HepG2 (cell line): ENCODE data around the gene SPDYE4. TPM values are rescaled to one million over a fixed set of nuclear protein-coding genes. Genes with fewer than 3 reads are reported as not detected.

Source experiments
- ATAC-seq: fragments of 200-7000 bp; cut with Tn5 transposase; 3 replicates; pipeline ENCODE4 v1.9.1; 2020; ENCODE audit warnings: mild to moderate bottlenecking, moderate library complexity
- BruUV-seq: library from RNA; stranded (reverse); fragments of 400-500 nt; replicated peaks from 2 replicates; lab custom pipeline; 2021; lab: Mats Ljungman, UMichigan
- CTCF ChIA-PET: fragments of 300-600 bp; formaldehyde crosslinking; extraction: SDS; loops from one replicate; lab custom pipeline; 2021; ENCODE audit warnings: low total read pairs, inconsistent platforms, low intra/inter-chr PET ratio; lab: Yijun Ruan, JAX
- POLR2A ChIA-PET: fragments of 350-600 bp; sonication (Branson Sonifier 250); formaldehyde crosslinking; loops from one replicate; lab custom pipeline; 2020; ENCODE audit warnings: antibody characterized with exemption, inconsistent platforms; lab: Yijun Ruan, JAX
- DNase-seq: peaks from one replicate; pipeline ENCODE4 v3.0.0-alpha.2; 2015; ENCODE audit warnings: low spot score
- FAIRE-seq: peaks from 3 replicates; lab custom pipeline; 2011; peaks lifted over from hg19 to GRCh38; lab: Jason Lieb, UNC
- H2AFZ ChIP-seq: one replicate; pipeline ENCODE4 v1.6.1; 2011; ENCODE audit warnings: low read length, inconsistent platforms
- H3K27ac ChIP-seq: fragments of 300-600 bp; 3 replicates; pipeline ENCODE4 v1.8.0; 2011; ENCODE audit warnings: mixed run types, mild to moderate bottlenecking, mixed read lengths, low read length, inconsistent platforms; ENCODE audit not compliant: insufficient read depth; ENCODE audit errors: extremely low read length
- H3K27me3 ChIP-seq, 2 experiments: fragments of 200-600 bp in 1 of 2; 2 replicates in 1 of 2; 3 replicates in 1 of 2; pipeline versions ENCODE4 v1.6.0 to v1.8.0; 2011; ENCODE audit warnings: low read length in 2 of 2, mild to moderate bottlenecking in 2 of 2, moderate library complexity in 2 of 2, inconsistent platforms in 1 of 2; ENCODE audit not compliant: insufficient read depth in 2 of 2, control insufficient read depth in 1 of 2
- H3K36me3 ChIP-seq, 2 experiments: fragments of 200-600 bp in 1 of 2; replicated peaks in 1 of 2; 2 replicates in 1 of 2; 3 replicates in 1 of 2; pipeline versions ENCODE4 v1.5.1 to v1.8.0; 2011; ENCODE audit warnings: low read length in 2 of 2, inconsistent platforms in 1 of 2; ENCODE audit not compliant: insufficient read depth in 2 of 2, control insufficient read depth in 1 of 2
- H3K4me1 ChIP-seq: 2 replicates; pipeline ENCODE4 v1.5.1; 2012; ENCODE audit warnings: low read length, inconsistent platforms; ENCODE audit not compliant: insufficient read depth
- H3K4me2 ChIP-seq: 2 replicates; pipeline ENCODE4 v1.6.0; 2011; ENCODE audit warnings: low read depth, low read length, inconsistent platforms
- H3K4me3 ChIP-seq, 3 experiments: fragments of 200-600 bp in 1 of 3; sonication (generic), shearing (Covaris generic) in 1 of 3; replicated peaks in 1 of 3; 2 replicates each; pipeline ENCODE4 v1.5.1; 2011 to 2016; ENCODE audit warnings: low read length in 3 of 3, inconsistent platforms in 2 of 3, low read depth in 2 of 3, mild to moderate bottlenecking in 2 of 3, control low read depth in 1 of 3, mixed read lengths in 1 of 3; ENCODE audit not compliant: insufficient read depth in 1 of 3
- H3K79me2 ChIP-seq: one replicate; pipeline ENCODE4 v1.6.1; 2011; ENCODE audit warnings: low read length, inconsistent platforms; ENCODE audit not compliant: insufficient read depth
- H3K9ac ChIP-seq: 2 replicates; pipeline ENCODE4 v1.6.0; 2011; ENCODE audit warnings: mild to moderate bottlenecking, low read depth, low read length, inconsistent platforms; ENCODE audit not compliant: insufficient read depth
- H3K9me3 ChIP-seq: 2 replicates; pipeline ENCODE4 v1.5.1; 2012; ENCODE audit warnings: mild to moderate bottlenecking, low read length
- H4K20me1 ChIP-seq: 2 replicates; pipeline ENCODE4 v1.6.0; 2011; ENCODE audit warnings: inconsistent platforms, mild to moderate bottlenecking, low read length, moderate library complexity; ENCODE audit not compliant: insufficient read depth
- DNMT3B ChIP-seq: conservative IDR thresholded peaks from 2 replicates; pipeline ENCODE4 v1.6.1; 2016; ENCODE audit warnings: missing biosample characterization, control low read depth
- DR1 ChIP-seq: sonication (generic); formaldehyde crosslinking; IDR thresholded peaks from 2 replicates; pipeline ENCODE4 v1.8.0; 2021; ENCODE audit warnings: mild to moderate bottlenecking, missing genetic modification reagents, inconsistent platforms
- ELF4 ChIP-seq: sonication (generic); formaldehyde crosslinking; IDR thresholded peaks from 2 replicates; pipeline ENCODE4 v1.5.0; 2020; ENCODE audit warnings: missing genetic modification reagents, mild to moderate bottlenecking, moderate library complexity, borderline replicate concordance
- MEF2D ChIP-seq: sonication (generic); formaldehyde crosslinking; IDR thresholded peaks from 2 replicates; pipeline ENCODE4 v1.5.1; 2020; ENCODE audit warnings: mild to moderate bottlenecking, missing genetic modification reagents
- MTA1 ChIP-seq: sonication (generic); formaldehyde crosslinking; IDR thresholded peaks from 2 replicates; pipeline ENCODE4 v1.4.0; 2020; ENCODE audit warnings: missing genetic modification reagents, mild to moderate bottlenecking, borderline replicate concordance
- NFKBIZ ChIP-seq: IDR thresholded peaks from 2 replicates; pipeline ENCODE4 v1.6.1; 2018; ENCODE audit warnings: missing genetic modification reagents, missing compliant biosample characterization
- RCOR2 ChIP-seq: IDR thresholded peaks from 2 replicates; pipeline ENCODE4 v1.6.1; 2016; ENCODE audit warnings: missing biosample characterization, missing genetic modification reagents
- RFXAP ChIP-seq: sonication (generic); formaldehyde crosslinking; IDR thresholded peaks from 2 replicates; pipeline ENCODE4 v1.4.0; 2020; ENCODE audit warnings: missing genetic modification reagents, borderline replicate concordance
- SRF ChIP-seq: IDR thresholded peaks from 2 replicates; pipeline ENCODE4 v1.6.1; 2011; ENCODE audit warnings: mild to moderate bottlenecking, low read depth, low read length, moderate library complexity
- TARDBP ChIP-seq: sonication (generic); formaldehyde crosslinking; IDR thresholded peaks from 2 replicates; pipeline ENCODE4 v1.8.0; 2022; ENCODE audit warnings: mild to moderate bottlenecking, missing genetic modification reagents
- ZEB1 ChIP-seq: IDR thresholded peaks from 2 replicates; pipeline ENCODE4 v1.6.1; 2012; ENCODE audit warnings: mild to moderate bottlenecking, low read depth, inconsistent platforms; ENCODE audit not compliant: insufficient replicate concordance
- ZFP82 ChIP-seq: sonication (generic); formaldehyde crosslinking; IDR thresholded peaks from 2 replicates; pipeline ENCODE4 v1.5.1; 2020; ENCODE audit warnings: mild to moderate bottlenecking, missing genetic modification reagents, borderline replicate concordance
- ZNF160 ChIP-seq: sonication (generic); formaldehyde crosslinking; IDR thresholded peaks from 2 replicates; pipeline ENCODE4 v1.8.0; 2022; ENCODE audit warnings: mild to moderate bottlenecking, inconsistent platforms, missing genetic modification reagents
- ZNF543 ChIP-seq: sonication (generic); formaldehyde crosslinking; IDR thresholded peaks from 2 replicates; pipeline ENCODE4 v1.4.0; 2020; ENCODE audit warnings: mild to moderate bottlenecking, missing genetic modification reagents
- ZNF547 ChIP-seq: sonication (generic); formaldehyde crosslinking; IDR thresholded peaks from 2 replicates; pipeline ENCODE4 v1.5.1; 2020; ENCODE audit warnings: mild to moderate bottlenecking, missing genetic modification reagents
- WGBS: methylation state at CpG from one replicate; pipeline ENCODE4 v1.1.6; 2017; ENCODE audit warnings: low lambda C conversion rate; 5-methylcytosine and 5-hydroxymethylcytosine counted together
- in situ Hi-C: cut with HindIII; loops from 2 replicates; pipeline ENCODE4 v1.10.0; 2017; ENCODE audit warnings: low pct_unique_long_range_greater_than_20kb; ENCODE audit not compliant: extremely low pct_ligation_motif_present
- intact Hi-C: fragments of 100-400 bp; cut with micrococcal nuclease; formaldehyde crosslinking; loops from one replicate; pipeline ENCODE4 v1.10.0; 2022; ENCODE audit not compliant: unreplicated experiment
- polyA plus RNA-seq, 8 experiments: library from polyadenylated mRNA; depleted of rRNA in 3 of 8; stranded (reverse) in 7 of 8; unstranded in 1 of 8; fragments of >200 nt; fragmentation: Illumina TruSeq in 4 of 8; extraction: Trizol in 4 of 8; gene quantifications; 2 replicates each; pipeline versions ENCODE4 v1.2.1 to v1.2.3, GENCODE V29; 2011 to 2016; ENCODE audit warnings: low read depth in 4 of 8, missing spikeins in 1 of 8, mixed read lengths in 1 of 8; ENCODE audit not compliant: insufficient read depth in 1 of 8
- total RNA-seq, 5 experiments: library from RNA; depleted of rRNA; stranded (reverse); fragments of >200 nt; fragmentation: Illumina TruSeq; extraction: Trizol; gene quantifications; 2 replicates each; pipeline ENCODE4 v1.2.3, GENCODE V29; 2016; ENCODE audit warnings: low read depth in 1 of 5
- TF ChIP-seq, protein P1 (sequence below): sonication (generic); formaldehyde crosslinking; IDR thresholded peaks from 2 replicates; pipeline ENCODE4 v1.5.0; 2020; ENCODE audit warnings: missing genetic modification reagents, mild to moderate bottlenecking, borderline replicate concordance
- TF ChIP-seq, protein P2 (sequence below): sonication (generic); formaldehyde crosslinking; IDR thresholded peaks from 2 replicates; pipeline ENCODE4 v1.8.1; 2022; ENCODE audit warnings: low read depth, mild to moderate bottlenecking, missing genetic modification reagents
- TF ChIP-seq, protein P3 (sequence below): sonication (generic); formaldehyde crosslinking; IDR thresholded peaks from 2 replicates; pipeline ENCODE4 v1.8.1; 2023; ENCODE audit warnings: mild to moderate bottlenecking, missing genetic modification reagents

SPDYE4 gene
- total and polyA plus RNA-seq, 2 of the 13 experiments (the other 11 are each of a cell fraction or from before 2014, with no cell fraction given), result not detected

DNA sequence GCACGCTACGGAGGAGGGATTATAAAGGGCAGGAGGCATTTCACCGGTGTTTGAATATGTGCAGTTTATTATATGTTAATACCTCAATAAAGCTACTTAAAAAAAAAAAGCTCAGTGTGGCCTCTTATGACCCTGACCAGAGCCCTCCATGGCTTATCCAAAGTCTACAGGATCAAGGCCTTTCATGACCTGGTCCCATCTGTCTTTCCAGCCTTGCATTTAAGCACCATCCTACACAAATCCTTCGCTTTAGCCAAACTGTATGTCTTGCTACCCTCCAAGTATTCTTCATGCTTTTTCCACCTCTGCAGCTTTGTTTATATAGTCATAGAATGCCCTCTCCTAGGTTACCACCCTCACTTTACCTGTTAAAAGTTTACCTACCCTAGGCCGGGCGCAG lies 34.3 kb upstream of the SPDYE4 start:
- Histone ChIP-seq H2AFZ (no peak overlapping the region), H3K79me2 (no peaks in the 10 kb centered on the region), H3K36me3 (no peaks in the 10 kb centered on the region), H3K9ac (no peak overlapping the region), H3K27ac (no peak overlapping the region), H4K20me1 (no peaks in the 10 kb centered on the region), H3K9me3 (no peaks in the 10 kb centered on the region), H3K27me3 (peaks cover 4 to 70% of the 10 kb centered on the region in 2 experiments), H3K4me1 (peaks cover 18% of the 10 kb centered on the region), H3K4me2 (no peak overlapping the region), H3K4me3 (no peak overlapping the region)
- intact Hi-C loops, result no loop called here
- CTCF ChIA-PET, result no interaction called here
- POLR2A ChIA-PET, result no interaction called here
- ATAC-seq (no peak), FAIRE-seq (no peak), DNase-seq (no peak)
- no TSS peak for BruUV-seq
- WGBS, result 37% methylated on average over 5 of the region's 6 CpGs
- in situ Hi-C loops, result no loop called here
- TF ChIP-seq ZNF160 (CRISPR knock-in tag), result no peak
- no peak for TF ChIP-seq ELF4 (CRISPR knock-in tag)
- no peak for TF ChIP-seq TARDBP (CRISPR knock-in tag)
- no peak for TF ChIP-seq ZNF547 (CRISPR knock-in tag)
- TF ChIP-seq RCOR2 (CRISPR knock-in tag), result no peak
- TF ChIP-seq SRF, result no peak
- TF ChIP-seq NFKBIZ (CRISPR knock-in tag), result no peak
- TF ChIP-seq, protein P1, sequence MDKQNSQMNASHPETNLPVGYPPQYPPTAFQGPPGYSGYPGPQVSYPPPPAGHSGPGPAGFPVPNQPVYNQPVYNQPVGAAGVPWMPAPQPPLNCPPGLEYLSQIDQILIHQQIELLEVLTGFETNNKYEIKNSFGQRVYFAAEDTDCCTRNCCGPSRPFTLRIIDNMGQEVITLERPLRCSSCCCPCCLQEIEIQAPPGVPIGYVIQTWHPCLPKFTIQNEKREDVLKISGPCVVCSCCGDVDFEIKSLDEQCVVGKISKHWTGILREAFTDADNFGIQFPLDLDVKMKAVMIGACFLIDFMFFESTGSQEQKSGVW, result no peak
- no peak for TF ChIP-seq ZEB1
- no peak for TF ChIP-seq DR1 (CRISPR knock-in tag)
- TF ChIP-seq RFXAP (CRISPR knock-in tag), result no peak
- no peak for TF ChIP-seq ZFP82 (CRISPR knock-in tag)
- no peak for TF ChIP-seq DNMT3B
- no peak for TF ChIP-seq MTA1
- TF ChIP-seq MEF2D, result no peak
- TF ChIP-seq, protein P2, sequence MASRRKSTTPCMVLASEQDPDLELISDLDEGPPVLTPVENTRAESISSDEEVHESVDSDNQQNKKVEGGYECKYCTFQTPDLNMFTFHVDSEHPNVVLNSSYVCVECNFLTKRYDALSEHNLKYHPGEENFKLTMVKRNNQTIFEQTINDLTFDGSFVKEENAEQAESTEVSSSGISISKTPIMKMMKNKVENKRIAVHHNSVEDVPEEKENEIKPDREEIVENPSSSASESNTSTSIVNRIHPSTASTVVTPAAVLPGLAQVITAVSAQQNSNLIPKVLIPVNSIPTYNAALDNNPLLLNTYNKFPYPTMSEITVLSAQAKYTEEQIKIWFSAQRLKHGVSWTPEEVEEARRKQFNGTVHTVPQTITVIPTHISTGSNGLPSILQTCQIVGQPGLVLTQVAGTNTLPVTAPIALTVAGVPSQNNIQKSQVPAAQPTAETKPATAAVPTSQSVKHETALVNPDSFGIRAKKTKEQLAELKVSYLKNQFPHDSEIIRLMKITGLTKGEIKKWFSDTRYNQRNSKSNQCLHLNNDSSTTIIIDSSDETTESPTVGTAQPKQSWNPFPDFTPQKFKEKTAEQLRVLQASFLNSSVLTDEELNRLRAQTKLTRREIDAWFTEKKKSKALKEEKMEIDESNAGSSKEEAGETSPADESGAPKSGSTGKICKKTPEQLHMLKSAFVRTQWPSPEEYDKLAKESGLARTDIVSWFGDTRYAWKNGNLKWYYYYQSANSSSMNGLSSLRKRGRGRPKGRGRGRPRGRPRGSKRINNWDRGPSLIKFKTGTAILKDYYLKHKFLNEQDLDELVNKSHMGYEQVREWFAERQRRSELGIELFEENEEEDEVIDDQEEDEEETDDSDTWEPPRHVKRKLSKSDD (CRISPR knock-in tag), result no peak
- TF ChIP-seq, protein P3, sequence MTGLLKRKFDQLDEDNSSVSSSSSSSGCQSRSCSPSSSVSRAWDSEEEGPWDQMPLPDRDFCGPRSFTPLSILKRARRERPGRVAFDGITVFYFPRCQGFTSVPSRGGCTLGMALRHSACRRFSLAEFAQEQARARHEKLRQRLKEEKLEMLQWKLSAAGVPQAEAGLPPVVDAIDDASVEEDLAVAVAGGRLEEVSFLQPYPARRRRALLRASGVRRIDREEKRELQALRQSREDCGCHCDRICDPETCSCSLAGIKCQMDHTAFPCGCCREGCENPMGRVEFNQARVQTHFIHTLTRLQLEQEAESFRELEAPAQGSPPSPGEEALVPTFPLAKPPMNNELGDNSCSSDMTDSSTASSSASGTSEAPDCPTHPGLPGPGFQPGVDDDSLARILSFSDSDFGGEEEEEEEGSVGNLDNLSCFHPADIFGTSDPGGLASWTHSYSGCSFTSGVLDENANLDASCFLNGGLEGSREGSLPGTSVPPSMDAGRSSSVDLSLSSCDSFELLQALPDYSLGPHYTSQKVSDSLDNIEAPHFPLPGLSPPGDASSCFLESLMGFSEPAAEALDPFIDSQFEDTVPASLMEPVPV, result no peak
- TF ChIP-seq ZNF543 (CRISPR knock-in tag), result no peak
